IMR-90 (cell line): Measurements from ENCODE around the gene PPFIBP2. TPM values are rescaled to one million over a fixed set of nuclear protein-coding genes. Genes with fewer than 3 reads are reported as not detected.

Experiments
- ATAC-seq: fragments of 200-7000 bp; cut with Tn5 transposase; 2 replicates; pipeline ENCODE4 v1.9.1; 2020; ENCODE audit warnings: low read depth, mild to moderate bottlenecking, moderate library complexity
- BruUV-seq: library from RNA; stranded (reverse); fragments of 400-500 nt; replicated peaks from 2 replicates; lab custom pipeline; 2021; lab: Mats Ljungman, UMichigan
- CTCF ChIA-PET: fragments of 300-600 bp; formaldehyde crosslinking; extraction: SDS; loops from one replicate; lab custom pipeline; 2021; ENCODE audit warnings: antibody characterized with exemption; lab: Yijun Ruan, JAX
- POLR2A ChIA-PET: fragments of 300-600 bp; sonication (Branson Sonifier 250); formaldehyde crosslinking; loops from one replicate; lab custom pipeline; 2022; ENCODE audit warnings: antibody characterized with exemption; ENCODE audit not compliant: unreplicated experiment; lab: Charles Lee
- DNase-seq: peaks from one replicate; pipeline ENCODE4 v3.0.0; 2013
- H2AFZ ChIP-seq: replicated peaks from 2 replicates; pipeline ENCODE3; 2013; ENCODE audit warnings: low read length, mild to moderate bottlenecking; ENCODE audit not compliant: poor library complexity
- H2AK5ac ChIP-seq: 2 replicates; pipeline ENCODE4 v1.6.1; 2013; ENCODE audit warnings: low read depth, low read length, inconsistent platforms
- H2AK9ac ChIP-seq: replicated peaks from 2 replicates; pipeline ENCODE3; 2013; ENCODE audit warnings: mild to moderate bottlenecking, low read depth, low read length, moderate library complexity; ENCODE audit not compliant: poor library complexity
- H2BK120ac ChIP-seq: 2 replicates; pipeline ENCODE4 v1.6.1; 2013; ENCODE audit warnings: low read depth, low read length, inconsistent platforms
- H2BK15ac ChIP-seq: 3 replicates; pipeline ENCODE4 v1.6.1; 2013; ENCODE audit warnings: low read depth, low read length, inconsistent platforms
- H2BK20ac ChIP-seq: 2 replicates; pipeline ENCODE4 v1.6.1; 2013; ENCODE audit warnings: low read depth, mild to moderate bottlenecking, inconsistent platforms, low read length, moderate library complexity
- H2BK5ac ChIP-seq: 2 replicates; pipeline ENCODE4 v1.6.1; 2013; ENCODE audit warnings: mild to moderate bottlenecking, low read depth, low read length, inconsistent platforms; ENCODE audit not compliant: poor library complexity, severe bottlenecking
- H3K14ac ChIP-seq: replicated peaks from 2 replicates; pipeline ENCODE4 v1.6.1; 2013; ENCODE audit warnings: low read depth, low read length, inconsistent platforms
- H3K18ac ChIP-seq: 2 replicates; pipeline ENCODE4 v1.6.1; 2013; ENCODE audit warnings: low read depth, low read length, control low read depth
- H3K23ac ChIP-seq: 2 replicates; pipeline ENCODE4 v1.6.1; 2013; ENCODE audit warnings: low read depth, low read length, inconsistent platforms
- H3K27ac ChIP-seq: 2 replicates; pipeline ENCODE4 v1.5.1; 2013; ENCODE audit warnings: mild to moderate bottlenecking, control low read depth, low read length; ENCODE audit not compliant: insufficient read depth
- H3K27me3 ChIP-seq: 2 replicates; pipeline ENCODE4 v1.6.1; 2013; ENCODE audit warnings: low read length; ENCODE audit not compliant: control insufficient read depth, insufficient read depth
- H3K36me3 ChIP-seq: 2 replicates; pipeline ENCODE4 v1.6.1; 2013; ENCODE audit warnings: low read length, mixed read lengths; ENCODE audit not compliant: control insufficient read depth, insufficient read depth
- H3K4ac ChIP-seq: 2 replicates; pipeline ENCODE4 v1.6.1; 2013; ENCODE audit warnings: low read depth, low read length, inconsistent platforms
- H3K4me1 ChIP-seq: 2 replicates; pipeline ENCODE4 v1.6.1; 2013; ENCODE audit warnings: low read length, mixed read lengths; ENCODE audit not compliant: control insufficient read depth, insufficient read depth
- H3K4me2 ChIP-seq: 2 replicates; pipeline ENCODE4 v1.6.1; 2013; ENCODE audit warnings: low read depth, mild to moderate bottlenecking, control low read depth, low read length, moderate library complexity
- H3K4me3 ChIP-seq: 2 replicates; pipeline ENCODE4 v1.5.1; 2013; ENCODE audit warnings: low read depth, mild to moderate bottlenecking, control low read depth, low read length, moderate library complexity; ENCODE audit not compliant: insufficient read depth
- H3K56ac ChIP-seq: 2 replicates; pipeline ENCODE4 v1.6.1; 2013; ENCODE audit warnings: low read length, inconsistent platforms; ENCODE audit not compliant: insufficient read depth; ENCODE audit errors: extremely low read depth
- H3K79me1 ChIP-seq, 2 experiments: 2 replicates each; pipeline ENCODE4 v1.6.1; 2013; ENCODE audit warnings: low read length in 2 of 2, inconsistent platforms in 1 of 2, low read depth in 1 of 2
- H3K9ac ChIP-seq: 2 replicates; pipeline ENCODE4 v1.6.1; 2013; ENCODE audit warnings: low read depth, low read length, control low read depth
- H3K9me1 ChIP-seq: 2 replicates; pipeline ENCODE4 v1.6.1; 2013; ENCODE audit warnings: low read length, inconsistent platforms; ENCODE audit not compliant: insufficient read depth
- H3K9me3 ChIP-seq: 2 replicates; pipeline ENCODE4 v1.6.1; 2013; ENCODE audit warnings: low read length; ENCODE audit not compliant: control insufficient read depth, insufficient read depth
- H4K20me1 ChIP-seq: 2 replicates; pipeline ENCODE4 v1.6.1; 2013; ENCODE audit warnings: low read length, inconsistent platforms; ENCODE audit not compliant: insufficient read depth
- H4K5ac ChIP-seq: 2 replicates; pipeline ENCODE4 v1.6.1; 2013; ENCODE audit warnings: mild to moderate bottlenecking, low read depth, low read length, control low read depth
- H4K8ac ChIP-seq, 2 experiments: 2 replicates each; pipeline ENCODE4 v1.6.1; 2013; ENCODE audit warnings: low read depth in 2 of 2, low read length in 2 of 2, control low read depth in 1 of 2, inconsistent platforms in 1 of 2
- H4K91ac ChIP-seq: 2 replicates; pipeline ENCODE4 v1.6.1; 2013; ENCODE audit warnings: low read depth, low read length, inconsistent platforms; ENCODE audit not compliant: insufficient read depth
- BHLHE40 ChIP-seq: fragments of 150-350 bp; IDR thresholded peaks from 2 replicates; pipeline ENCODE4 v1.6.1; 2016; ENCODE audit warnings: mild to moderate bottlenecking, low read depth, low read length
- CTCF ChIP-seq: conservative IDR thresholded peaks from 2 replicates; pipeline ENCODE4 v1.5.1; 2012; ENCODE audit warnings: mild to moderate bottlenecking, low read depth, low read length, improper control_type of control experiment
- ELK1 ChIP-seq: fragments of 150-350 bp; IDR thresholded peaks from 2 replicates; pipeline ENCODE4 v1.6.1; 2016; ENCODE audit warnings: low read depth, mild to moderate bottlenecking, low read length, moderate library complexity, borderline replicate concordance
- FOS ChIP-seq: fragments of 150-350 bp; IDR thresholded peaks from 2 replicates; pipeline ENCODE4 v1.6.1; 2016; ENCODE audit warnings: low read depth, low read length
- RAD21 ChIP-seq: IDR thresholded peaks from 2 replicates; pipeline ENCODE4 v1.6.1; 2012; ENCODE audit warnings: low read length, improper control_type of control experiment
- RFX5 ChIP-seq: IDR thresholded peaks from 2 replicates; pipeline ENCODE4 v1.8.0; 2012; ENCODE audit warnings: low read depth, mild to moderate bottlenecking, low read length, moderate library complexity
- USF2 ChIP-seq: fragments of 150-350 bp; IDR thresholded peaks from 2 replicates; pipeline ENCODE4 v1.6.1; 2017; ENCODE audit warnings: mild to moderate bottlenecking, antibody characterized with exemption, low read length, low read depth
- WGBS, 2 experiments: methylation state at CpG; one replicate each; pipeline versions ENCODE4 v1.1.5 to v1.1.7; 2013; ENCODE audit warnings: missing lambda C conversion rate in 2 of 2; ENCODE audit not compliant: insufficient read length in 1 of 2; ENCODE audit errors: extremely low coverage in 2 of 2; 5-methylcytosine and 5-hydroxymethylcytosine counted together
- dilution Hi-C: fragments of 300-500 bp; cut with HindIII; formaldehyde crosslinking; loops from one replicate; pipeline ENCODE4 v1.14.3; 2018; ENCODE audit warnings: low sequenced_read_pairs; ENCODE audit not compliant: unreplicated experiment
- in situ Hi-C: fragments of 300-500 bp; cut with MboI; formaldehyde crosslinking; loops from 3 replicates; pipeline ENCODE4 v1.14.3; 2019; ENCODE audit warnings: low sequenced_read_pairs, inconsistent platforms, mixed read lengths
- intact Hi-C: fragments of 100-400 bp; cut with micrococcal nuclease; formaldehyde crosslinking; loops from 2 replicates; pipeline ENCODE4 v1.10.0; 2022
- polyA plus RNA-seq, 3 experiments: library from polyadenylated mRNA; depleted of rRNA; stranded (reverse); fragments of >200 nt; gene quantifications; 2 replicates each; pipeline ENCODE4 v1.2.3, GENCODE V29; 2012; ENCODE audit warnings: low replicate concordance in 1 of 3
- total RNA-seq: library from RNA; depleted of rRNA; stranded (reverse); fragments of >200 nt; gene quantifications from 2 replicates; pipeline ENCODE4 v1.2.3, GENCODE V29; 2012

The PPFIBP2 gene
- total and polyA plus RNA-seq, 2 of the 4 experiments (the other 2 are of a cell fraction) = 6.0 to 11.8 TPM

GRCh38 chr11:7576726-7577290, 63.0 kb downstream of the PPFIBP2 start:
- 35% methylated on average over 5 of the region's 13 CpGs; no CpG with 5 or more reads in 1 of the 2 experiments for WGBS, 2 experiments
- peak overlapping the region; percentile 64 to 73; a peak in 3 of 4 replicates for H4K8ac ChIP-seq
- H4K20me1 ChIP-seq = no peaks in the 10 kb centered on the region
- peak overlapping the region; percentile 46 for H3K9ac ChIP-seq
- peak overlapping the region; percentile 88 for H3K14ac ChIP-seq
- H3K4ac ChIP-seq = peak overlapping the region; percentile 78
- peaks cover 55% of the 10 kb centered on the region for H3K4me1 ChIP-seq
- no peaks in the 10 kb centered on the region for H3K27me3 ChIP-seq
- peak overlapping the region; percentile 58 for H2BK5ac ChIP-seq
- DNase-seq (peak; percentile 47), ATAC-seq (peak; percentile 8; the same call in 1 of the 2 replicates)
- peak overlapping the region; percentile 55 for H2AK9ac ChIP-seq
- CTCF ChIA-PET = interaction anchor here (1.2 kb wide), 1 partner anchor 12 kb away, joined by 3 read pairs; no protein-coding TSS in a partner anchor
- peak overlapping the region; percentile 85 for H3K18ac ChIP-seq
- H3K79me1 ChIP-seq = no peaks in the 10 kb centered on the region
- H2BK20ac ChIP-seq = peak overlapping the region; percentile 69
- H4K5ac ChIP-seq = peak overlapping the region; percentile 93
- H2BK15ac ChIP-seq = peak overlapping the region; percentile 28; the same call in 2 of the 3 replicates
- peak overlapping the region; percentile 83 for H2BK120ac ChIP-seq
- peak overlapping the region; percentile 74 for H2AK5ac ChIP-seq
- TF ChIP-seq RAD21 (no peak), USF2 (no peak), CTCF (no peak), RFX5 (no peak), BHLHE40 (peak; percentile 23; the same call in 1 of the 2 replicates), ELK1 (no peak), FOS (no peak)
- peak overlapping the region; percentile 88 for H3K4me2 ChIP-seq
- peak overlapping the region; percentile 88 for H2AFZ ChIP-seq
- intact Hi-C loops = loop anchor here (10.0 kb wide), 1 partner anchor 318 kb away; no protein-coding TSS in a partner anchor
- POLR2A ChIA-PET = no interaction called here
- H4K91ac ChIP-seq = peak overlapping the region; percentile 91
- no peak overlapping the region for H3K56ac ChIP-seq
- no TSS peak for BruUV-seq
- H3K9me3 ChIP-seq = no peaks in the 10 kb centered on the region
- peaks cover 14% of the 10 kb centered on the region for H3K9me1 ChIP-seq
- no peaks in the 10 kb centered on the region for H3K36me3 ChIP-seq
- peak overlapping the region; percentile 69 for H3K23ac ChIP-seq
- peak overlapping the region; percentile 78 for H3K27ac ChIP-seq
- in situ Hi-C loops = loop anchor here (10.0 kb wide), 1 partner anchor 108 kb away; no protein-coding TSS in a partner anchor
- dilution Hi-C loops = no loop called here
- H3K4me3 ChIP-seq = peak overlapping the region; percentile 28
